Stimulated activated CD8-positive, alpha-beta memory T cell treated with anti-CD3 and anti-CD28 coated beads, Interleukin-4, amount 100 ng/mL, for 48 hours (primary cell): ENCODE results near the gene HIBADH.

ENCODE experiments used
- DNase-seq: peaks from one replicate; pipeline ENCODE4 v3.0.0-alpha.2; 2020

The HIBADH gene

DNA sequence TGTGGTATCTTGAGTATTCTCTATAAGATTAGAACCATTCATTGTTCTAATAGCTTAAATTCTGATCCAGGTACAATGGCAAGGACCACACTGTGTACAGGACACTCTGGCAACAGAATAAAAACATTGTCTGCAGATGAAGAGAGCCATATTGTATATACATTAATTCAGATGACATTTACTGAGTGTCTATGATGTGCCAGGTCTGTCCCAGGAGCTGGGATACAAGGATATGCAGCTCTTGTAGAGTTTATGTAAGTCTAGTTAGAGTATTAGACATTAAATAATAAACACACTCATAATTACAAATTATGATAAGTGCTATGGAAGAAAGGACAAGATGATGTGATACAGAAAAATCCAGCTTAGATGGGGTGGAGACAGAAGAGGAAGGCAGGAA, 184.1 kb downstream of the HIBADH start:
- no peak for DNase-seq

DNA sequence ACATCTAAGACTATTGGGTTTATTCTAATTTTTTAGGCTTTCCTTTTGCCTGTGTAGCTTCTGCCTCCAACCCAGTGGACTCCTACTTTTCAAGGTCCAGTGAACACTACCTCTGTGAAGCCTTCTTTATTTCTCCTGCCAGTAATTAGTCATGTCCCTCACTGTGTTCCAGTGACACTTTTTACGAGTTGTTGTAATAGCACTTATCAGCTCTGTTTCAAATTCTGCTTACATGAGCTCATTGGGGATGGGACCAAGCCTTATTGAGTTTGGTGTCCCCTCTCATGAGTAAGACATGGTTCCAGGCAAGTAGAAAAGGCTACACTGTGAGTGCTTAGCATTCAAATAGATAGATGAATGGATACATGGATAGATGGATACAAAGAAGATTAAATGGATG, 184.6 kb downstream of the HIBADH start:
- no peak for DNase-seq

DNA sequence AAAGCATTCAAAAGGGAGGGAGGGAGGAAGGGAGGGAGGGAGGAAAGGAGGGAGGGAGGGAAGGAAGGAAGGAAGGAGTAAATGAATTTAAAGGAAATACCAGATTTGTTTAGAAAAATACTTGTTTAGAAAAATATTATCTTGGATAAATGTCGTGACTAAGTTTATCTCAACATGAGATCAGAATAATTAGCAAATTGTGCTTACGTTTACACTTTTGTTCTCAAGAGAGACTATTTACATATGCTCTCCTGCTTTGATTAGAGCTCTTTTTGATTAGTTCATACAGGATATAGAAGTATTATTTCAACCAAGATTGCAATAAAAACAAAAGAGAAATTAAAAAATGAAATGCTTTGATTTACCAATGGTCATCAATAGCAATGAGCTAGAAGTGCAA, 186.2 kb downstream of the HIBADH start:
- no peak for DNase-seq
